SK-N-MC (cell line): ENCODE results near the gene WDR64.

Experiments used
- DNase-seq: peaks from one replicate; pipeline ENCODE4 v3.0.0-alpha.2; 2011; ENCODE audit warnings: low read depth, low spot score
- H3K27ac ChIP-seq: fragments of 200-600 bp; sonication (generic); 2 replicates; pipeline ENCODE4 v1.5.1; 2016; ENCODE audit warnings: mixed run types
- H3K36me3 ChIP-seq: fragments of 200-600 bp; sonication (generic); 2 replicates; pipeline ENCODE4 v1.6.1; 2017; ENCODE audit warnings: antibody characterized with exemption, low read length, mixed read lengths; ENCODE audit not compliant: insufficient read depth
- H3K4me3 ChIP-seq: fragments of 200-600 bp; sonication (generic); 2 replicates; pipeline ENCODE4 v1.5.1; 2016
- H3K9ac ChIP-seq: fragments of 200-600 bp; sonication (generic); 2 replicates; pipeline ENCODE4 v1.8.0; 2017; ENCODE audit warnings: mixed run types, mixed read lengths; ENCODE audit not compliant: insufficient read length
- H3K9me3 ChIP-seq: fragments of 200-600 bp; sonication (generic); 2 replicates; pipeline ENCODE4 v1.6.1; 2017; ENCODE audit warnings: low read depth, mild to moderate bottlenecking, antibody characterized with exemption, low read length, moderate library complexity, mixed read lengths
- EZH2 ChIP-seq: fragments of 200-600 bp; sonication (generic); IDR thresholded peaks from one replicate; pipeline ENCODE4 v1.6.1; 2017; ENCODE audit warnings: antibody characterized with exemption
- FOXP2 ChIP-seq: optimal IDR thresholded peaks from 2 replicates; pipeline ENCODE3; 2011; ENCODE audit warnings: mild to moderate bottlenecking, moderate library complexity; ENCODE audit not compliant: insufficient read depth; ENCODE audit errors: extremely low read length, control extremely low read depth
- POLR2AphosphoS5 ChIP-seq: IDR thresholded peaks from 2 replicates; pipeline ENCODE4 v1.6.1; 2012; ENCODE audit warnings: mild to moderate bottlenecking, low read depth, low read length, borderline replicate concordance

The WDR64 gene

DNA sequence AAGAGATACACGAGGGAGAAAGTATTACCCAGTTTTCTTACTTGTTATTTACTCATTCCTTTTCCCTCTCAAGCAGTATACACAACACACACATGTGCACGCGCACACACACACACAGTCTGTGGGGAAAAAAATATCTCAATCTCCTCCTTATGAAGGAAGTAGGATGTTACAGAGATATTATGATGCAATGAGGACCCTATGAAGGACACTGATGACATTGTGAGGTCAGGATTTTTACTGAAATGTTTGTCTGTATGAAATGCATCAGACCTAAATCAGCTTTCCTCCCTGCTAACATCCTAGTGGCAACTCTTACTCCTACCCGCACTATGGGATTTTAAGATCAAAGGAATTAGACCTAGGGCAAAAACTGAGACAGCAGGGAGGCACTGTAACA, at the start of gene WDR64:
TSS of gene WDR64 (plus strand) at position 270 of the 400 bp plus-strand sequence. CDS start 204 bp downstream, outside the sequence.
- no peak within 1 kb of the TSS for H3K27ac ChIP-seq
- no peak for DNase-seq
- no peak within 1 kb of the TSS for H3K9ac ChIP-seq
- no peak within 1 kb of the TSS for H3K4me3 ChIP-seq
- H3K36me3 ChIP-seq = no peaks in the 10 kb centered on the region
- TF ChIP-seq EZH2 = no peak
- no peak for TF ChIP-seq FOXP2
- no peak for TF ChIP-seq POLR2AphosphoS5
- H3K9me3 ChIP-seq = no peaks in the 10 kb centered on the region

DNA sequence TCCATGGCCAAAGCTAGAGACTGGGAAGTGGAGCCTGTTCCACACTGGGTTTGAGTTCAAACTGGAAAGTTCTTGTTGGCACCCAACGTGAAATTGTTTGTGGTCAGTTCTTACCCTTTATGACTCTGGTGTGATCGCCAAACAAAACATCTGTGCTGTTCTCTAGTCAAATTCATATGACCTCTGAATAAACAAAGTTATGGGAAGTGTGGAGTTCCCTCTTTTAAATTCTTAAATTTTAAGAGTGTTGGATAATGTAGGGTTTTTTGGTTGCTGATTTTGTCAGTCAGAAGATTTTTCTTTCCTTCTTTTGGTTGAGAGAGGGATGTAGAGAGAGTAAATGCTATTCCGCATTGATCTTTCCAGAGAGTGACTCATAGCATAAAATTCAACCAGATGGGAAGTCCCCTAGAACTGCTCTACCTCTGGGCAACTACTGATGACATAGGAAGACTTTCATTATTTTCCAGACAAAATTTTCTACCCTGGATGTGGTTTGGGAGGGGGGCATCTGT, 48.3 kb upstream of the WDR64 start:
- no peak overlapping the region for H3K27ac ChIP-seq
- no peak for DNase-seq
- H3K9me3 ChIP-seq = no peaks in the 10 kb centered on the region
- H3K36me3 ChIP-seq = 0 out of 2 replicates have a peak, but pooled peaks cover 5% of the 10 kb centered on the region
- no peak overlapping the region for H3K4me3 ChIP-seq
- no peak overlapping the region for H3K9ac ChIP-seq
- TF ChIP-seq EZH2 = no peak
- no peak for TF ChIP-seq FOXP2
- TF ChIP-seq POLR2AphosphoS5 = no peak

DNA sequence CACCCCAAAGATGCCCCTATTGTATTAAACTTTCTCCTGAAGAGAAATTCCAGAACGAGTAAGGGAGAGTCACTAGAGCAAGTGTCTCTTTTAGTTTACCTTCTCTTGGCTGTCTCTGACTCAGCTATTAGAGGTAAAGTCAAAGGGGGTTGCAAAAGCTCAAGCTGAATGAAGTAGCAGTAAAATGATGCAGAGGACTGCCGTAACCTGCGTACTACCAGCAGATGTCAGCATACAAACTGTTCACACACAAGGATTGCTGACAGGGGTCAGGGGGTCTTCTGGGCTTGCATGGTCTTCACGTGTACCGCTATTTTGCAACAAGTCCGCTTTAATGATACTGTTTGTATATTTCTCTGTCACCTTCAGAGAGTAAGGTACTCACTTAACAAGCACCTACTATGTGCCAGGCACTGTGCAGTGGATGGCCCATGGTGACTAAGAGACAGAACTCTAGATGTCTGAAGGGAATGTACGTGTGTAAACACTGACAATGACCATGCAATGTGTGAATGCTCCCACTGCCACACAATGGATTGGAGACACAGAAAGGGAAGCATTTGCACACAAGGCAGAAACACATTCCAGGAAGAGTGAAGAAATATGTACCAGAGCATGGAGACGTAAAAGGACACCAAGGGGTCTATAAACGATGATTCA, 46.8 kb upstream of the WDR64 start:
- no peak overlapping the region for H3K4me3 ChIP-seq
- H3K36me3 ChIP-seq = 0 out of 2 replicates have a peak, but pooled peaks cover 5% of the 10 kb centered on the region
- TF ChIP-seq EZH2 (no peak), POLR2AphosphoS5 (no peak), FOXP2 (no peak)
- no peak for DNase-seq
- H3K27ac ChIP-seq = no peak overlapping the region
- no peak overlapping the region for H3K9ac ChIP-seq
- no peaks in the 10 kb centered on the region for H3K9me3 ChIP-seq

DNA sequence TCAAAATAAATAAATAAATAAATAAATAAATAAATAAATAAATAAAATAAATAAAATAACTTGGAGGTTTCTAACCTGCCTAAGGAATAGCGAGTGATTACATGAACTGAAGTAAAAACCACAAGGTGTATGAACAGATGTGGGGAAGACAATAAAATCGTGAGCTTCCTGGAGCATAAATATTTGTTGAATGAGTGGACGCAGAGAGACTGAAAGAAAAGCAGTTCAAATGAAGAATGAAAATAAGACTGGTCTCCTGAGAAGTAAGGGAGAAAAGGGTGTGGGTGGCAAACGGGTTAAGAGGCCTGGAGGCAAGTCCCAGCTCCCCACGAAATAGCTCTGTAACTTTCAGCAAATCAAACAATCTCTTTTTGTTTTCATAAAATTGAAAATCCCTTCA, 45.5 kb upstream of the WDR64 start:
- H3K36me3 ChIP-seq = 0 out of 2 replicates have a peak, but pooled peaks cover 5% of the 10 kb centered on the region
- no peak overlapping the region for H3K27ac ChIP-seq
- H3K9ac ChIP-seq = peak overlapping the region; percentile 5
- DNase-seq = no peak
- H3K4me3 ChIP-seq = no peak overlapping the region
- H3K9me3 ChIP-seq = no peaks in the 10 kb centered on the region
- TF ChIP-seq POLR2AphosphoS5 (no peak), FOXP2 (no peak), EZH2 (no peak)

DNA sequence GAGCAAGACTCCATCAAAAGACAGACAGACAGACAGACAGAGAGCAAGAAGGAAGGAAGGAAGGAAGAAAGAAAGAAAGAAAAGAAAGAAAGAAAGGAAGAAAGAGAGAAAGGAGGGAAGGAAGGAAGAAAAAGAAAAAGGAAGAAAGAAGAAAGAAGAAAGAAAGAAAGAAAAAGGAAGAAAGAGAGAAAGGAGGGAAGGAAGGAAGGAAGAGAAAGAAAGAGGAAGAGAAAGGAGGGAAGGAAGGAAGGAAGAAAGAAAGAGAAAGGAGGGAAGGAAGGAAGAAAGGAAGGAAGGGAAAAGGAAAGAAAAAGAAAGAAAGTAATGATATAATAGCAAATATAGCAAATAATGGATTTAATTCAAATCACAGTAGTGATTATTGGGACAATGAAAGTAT, 44.6 kb upstream of the WDR64 start:
- 0 out of 2 replicates have a peak, but pooled peaks cover 5% of the 10 kb centered on the region for H3K36me3 ChIP-seq
- H3K9ac ChIP-seq = no peak overlapping the region
- no peak for DNase-seq
- no peak for TF ChIP-seq POLR2AphosphoS5
- no peak for TF ChIP-seq EZH2
- no peak for TF ChIP-seq FOXP2
- H3K4me3 ChIP-seq = no peak overlapping the region
- H3K27ac ChIP-seq = no peak overlapping the region
- no peaks in the 10 kb centered on the region for H3K9me3 ChIP-seq

DNA sequence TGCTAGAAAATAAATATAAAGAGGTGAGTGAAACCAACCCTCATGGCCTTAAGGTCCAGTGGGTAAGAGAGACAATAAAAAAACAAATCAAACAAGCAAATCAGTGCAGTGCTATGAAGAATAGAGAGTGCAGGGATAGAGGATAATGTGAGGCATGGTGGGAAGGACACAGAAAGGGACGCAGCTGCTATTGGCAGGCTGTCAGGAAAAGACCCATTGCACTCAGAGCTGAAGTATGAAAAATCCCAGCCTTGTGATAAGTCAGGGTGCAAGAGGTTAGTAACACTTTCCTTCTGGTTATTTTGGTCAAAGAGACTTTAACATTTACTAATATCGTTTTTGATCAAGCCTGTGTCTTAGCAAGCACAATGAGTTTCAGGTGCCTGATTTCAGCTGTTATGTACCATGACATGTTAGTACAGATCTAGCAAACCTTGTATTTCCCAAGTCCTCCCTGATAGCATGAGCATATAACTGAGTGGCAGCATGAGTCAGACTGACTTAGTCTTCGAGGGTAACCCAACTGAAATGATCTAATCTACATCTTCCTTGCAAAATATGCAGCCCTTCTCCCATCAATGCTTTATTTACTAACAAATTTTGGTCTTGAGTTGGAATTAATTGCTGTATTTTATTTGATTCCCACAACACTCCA, 43.6 kb upstream of the WDR64 start:
- no peaks in the 10 kb centered on the region for H3K9me3 ChIP-seq
- no peak for DNase-seq
- no peak for TF ChIP-seq POLR2AphosphoS5
- no peak for TF ChIP-seq FOXP2
- TF ChIP-seq EZH2 = no peak
- 0 out of 2 replicates have a peak, but pooled peaks cover 5% of the 10 kb centered on the region for H3K36me3 ChIP-seq
- no peak overlapping the region for H3K9ac ChIP-seq
- no peak overlapping the region for H3K4me3 ChIP-seq
- no peak overlapping the region for H3K27ac ChIP-seq

DNA sequence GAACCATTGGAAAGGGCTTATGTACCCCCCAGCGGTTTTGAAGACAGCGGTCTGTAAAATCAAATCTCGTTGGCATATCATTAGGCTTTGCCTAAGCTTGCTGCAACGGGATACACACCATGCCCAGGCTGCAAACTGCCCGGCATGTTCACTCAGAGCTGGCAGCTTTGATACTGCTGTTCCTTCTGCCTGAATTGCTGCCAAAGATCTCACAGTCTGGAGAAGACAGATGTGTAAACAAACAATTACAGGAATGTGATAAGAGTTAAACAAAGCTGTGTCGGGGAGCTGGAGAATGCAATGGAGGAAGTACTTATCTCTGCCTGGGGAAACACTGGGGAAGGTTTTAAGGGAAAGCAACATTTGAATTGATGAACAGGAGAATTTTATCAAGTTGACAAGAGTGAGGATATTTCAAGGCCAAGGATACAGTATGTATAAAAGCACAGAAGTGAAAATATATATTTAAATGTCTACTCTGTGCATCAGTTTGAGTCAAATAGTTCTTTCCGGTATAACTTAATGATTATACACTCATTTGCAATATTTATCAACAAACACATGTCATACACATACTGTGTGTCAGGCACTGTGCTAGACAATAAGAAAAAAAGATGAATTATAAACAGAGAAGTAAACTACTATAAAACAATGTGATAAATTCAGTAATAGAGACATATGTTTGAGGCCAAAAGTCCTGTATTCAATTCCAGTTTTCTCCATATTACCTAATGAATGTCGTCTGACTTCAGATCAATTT, 41.8 kb upstream of the WDR64 start:
- no peak overlapping the region for H3K27ac ChIP-seq
- no peaks in the 10 kb centered on the region for H3K9me3 ChIP-seq
- H3K36me3 ChIP-seq = no peaks in the 10 kb centered on the region
- H3K4me3 ChIP-seq = no peak overlapping the region
- no peak for DNase-seq
- TF ChIP-seq FOXP2 (no peak), POLR2AphosphoS5 (no peak), EZH2 (no peak)
- no peak overlapping the region for H3K9ac ChIP-seq

DNA sequence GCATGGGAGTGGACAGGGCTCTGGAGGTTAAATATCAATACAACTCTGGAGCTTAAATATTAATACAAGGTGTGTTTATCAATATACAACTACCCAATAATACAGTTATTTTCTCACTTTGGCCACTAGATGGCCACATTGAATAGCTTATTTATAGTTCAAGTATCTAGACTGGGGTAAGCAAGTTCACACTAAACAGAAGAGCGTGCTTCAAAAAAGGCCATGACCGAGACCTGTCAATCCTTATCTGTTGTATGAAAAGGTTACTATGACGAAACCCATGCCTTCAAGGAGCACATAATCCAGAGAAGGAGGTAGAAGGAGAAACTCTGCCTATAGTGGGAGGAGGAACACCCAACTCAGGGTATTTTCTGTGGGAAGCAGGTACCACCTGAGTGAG, 41.0 kb upstream of the WDR64 start:
- DNase-seq = peak; percentile 42
- Histone ChIP-seq H3K9ac (no peak overlapping the region), H3K27ac (no peak overlapping the region), H3K36me3 (no peaks in the 10 kb centered on the region; the same call in 1 of the 2 replicates), H3K4me3 (no peak overlapping the region), H3K9me3 (no peaks in the 10 kb centered on the region)
- TF ChIP-seq FOXP2 (no peak), EZH2 (no peak), POLR2AphosphoS5 (no peak)
